ENCODE measurements around the gene VCP. TPM values are rescaled to one million over a fixed set of nuclear protein-coding genes. Genes with fewer than 3 reads are reported as not detected.

Gene VCP
- total and polyA plus RNA-seq, 9 of the 15 experiments (the other 6 are each of a cell fraction or from before 2014, with no cell fraction given) = 7.1 to 257 (median 199) TPM

- no peak for TF ChIP-seq ZBTB43 (CRISPR knock-in tag; IDR thresholded peaks at IDR 0.05)
- TF ChIP-seq ZNF395 (CRISPR knock-in tag; IDR thresholded peaks at IDR 0.05) = no peak; the same call in 1 of the 2 replicates
- TF ChIP-seq CCAR2 (IDR thresholded peaks at IDR 0.05; ENCODE audit: low read depth, low read length) = no peak
- TF ChIP-seq MCM2 (IDR thresholded peaks at IDR 0.05; ENCODE audit: low read depth) = no peak
- TF ChIP-seq KAT2B (IDR thresholded peaks at IDR 0.05; ENCODE audit: low read depth, low read length) = no peak
- TF ChIP-seq NR4A1 (CRISPR knock-in tag; IDR thresholded peaks at IDR 0.05) = no peak
- TF ChIP-seq NR4A1 (tag; IDR thresholded peaks at IDR 0.05) = peak; percentile 61; the same call in 1 of the 2 replicates
- TF ChIP-seq ZNF639 (CRISPR knock-in tag; conservative IDR thresholded peaks at IDR 0.05 in 1 of 2, IDR thresholded peaks at IDR 0.05 in 1 of 2) = no peak; a peak in 1 of 4 replicates
- no peak for TF ChIP-seq USF1 (CRISPR knock-in tag; IDR thresholded peaks at IDR 0.05)
- TF ChIP-seq MCM7 (IDR thresholded peaks at IDR 0.05) = no peak
- TF ChIP-seq MEIS2 (IDR thresholded peaks at IDR 0.05; ENCODE audit: partially characterized antibody) = peak; percentile 2
- TF ChIP-seq ZNF584 (CRISPR knock-in tag; IDR thresholded peaks at IDR 0.05; ENCODE audit: low read depth) = no peak
Observed at GRCh38 chr9:35071814-35072460, 488 bp downstream of the VCP start (continued).

Data from K562 (cell line).